Muscle layer of colon (tissue), 2 donors: ENCODE results near the gene ZNF195.
"Not testable (repeated sequence)": the region's sequence is repeated elsewhere in the genome, so short reads cannot be mapped to it uniquely, and the experiment has no call there.

Experiments used
- H3K27ac ChIP-seq: one replicate; pipeline ENCODE4 v1.7.0; 2013; ENCODE audit warnings: low read depth, mild to moderate bottlenecking, low read length, moderate library complexity
- H3K27me3 ChIP-seq, 2 donors: one replicate each; pipeline ENCODE4 v1.7.0; 2013; ENCODE audit warnings: low read length in 2 of 2, mild to moderate bottlenecking in 2 of 2; ENCODE audit not compliant: insufficient read depth in 2 of 2, control insufficient read depth in 1 of 2
- H3K36me3 ChIP-seq: one replicate; pipeline ENCODE4 v1.7.0; 2013; ENCODE audit warnings: mild to moderate bottlenecking, low read length; ENCODE audit not compliant: insufficient read depth
- H3K4me1 ChIP-seq: one replicate; pipeline ENCODE4 v1.7.0; 2013; ENCODE audit warnings: mild to moderate bottlenecking, low read length; ENCODE audit not compliant: insufficient read depth
- H3K4me3 ChIP-seq, 2 donors: one replicate each; pipeline ENCODE4 v1.7.0; 2013; ENCODE audit warnings: low read length in 2 of 2, low read depth in 1 of 2, mild to moderate bottlenecking in 1 of 2, moderate library complexity in 1 of 2
- H3K9ac ChIP-seq: one replicate; pipeline ENCODE4 v1.7.0; 2013; ENCODE audit warnings: low read length
- H3K9me3 ChIP-seq: one replicate; pipeline ENCODE4 v1.7.0; 2013; ENCODE audit warnings: mild to moderate bottlenecking, low read length
- donor health status: abdominal sarcoma.
- donor health status: Adenocarcinoma of cecum.

The ZNF195 gene

GRCh38 chr11:3344327-3345174 lies 34.4 kb downstream of the ZNF195 start:
- no peak overlapping the region for H3K4me3 ChIP-seq
- no peaks in the 10 kb centered on the region for H3K4me1 ChIP-seq
- H3K27me3 ChIP-seq, result no peaks in the 10 kb centered on the region
- H3K9me3 ChIP-seq, result no peaks in the 10 kb centered on the region
- no peak overlapping the region for H3K9ac ChIP-seq
- H3K27ac ChIP-seq, result no peak overlapping the region
- no peaks in the 10 kb centered on the region for H3K36me3 ChIP-seq

- Histone ChIP-seq H3K4me3 (no peak overlapping the region), H3K9ac (no peak overlapping the region), H3K4me1 (no peaks in the 10 kb centered on the region), H3K27ac (no peak overlapping the region), H3K36me3 (no peaks in the 10 kb centered on the region), H3K27me3 (no peaks in the 10 kb centered on the region), H3K9me3 (no peaks in the 10 kb centered on the region)
Observed at GRCh38 chr11:3342709-3343108, 36.2 kb downstream of the ZNF195 start.

- Histone ChIP-seq H3K27ac (no peak overlapping the region), H3K9ac (no peak overlapping the region), H3K4me3 (no peak overlapping the region), H3K9me3 (no peaks in the 10 kb centered on the region), H3K36me3 (no peaks in the 10 kb centered on the region), H3K4me1 (no peaks in the 10 kb centered on the region), H3K27me3 (no peaks in the 10 kb centered on the region)
Observed at GRCh38 chr11:3341298-3341697, 37.6 kb downstream of the ZNF195 start.

- no peak overlapping the region for H3K27ac ChIP-seq
- no peak overlapping the region for H3K4me3 ChIP-seq
- H3K36me3 ChIP-seq, result no peaks in the 10 kb centered on the region
- no peaks in the 10 kb centered on the region for H3K4me1 ChIP-seq
- H3K9ac ChIP-seq, result no peak overlapping the region
- no peaks in the 10 kb centered on the region for H3K9me3 ChIP-seq
- no peaks in the 10 kb centered on the region for H3K27me3 ChIP-seq
Observed at GRCh38 chr11:3340025-3340424, 38.9 kb downstream of the ZNF195 start.

GRCh38 chr11:3339340-3339624 lies 39.7 kb downstream of the ZNF195 start:
- H3K27me3 ChIP-seq, result no peaks in the 10 kb centered on the region
- H3K9ac ChIP-seq, result no peak overlapping the region
- H3K36me3 ChIP-seq, result no peaks in the 10 kb centered on the region
- no peak overlapping the region for H3K4me3 ChIP-seq
- no peaks in the 10 kb centered on the region for H3K4me1 ChIP-seq
- H3K27ac ChIP-seq, result no peak overlapping the region
- H3K9me3 ChIP-seq, result no peaks in the 10 kb centered on the region

- no peak overlapping the region for H3K9ac ChIP-seq
- H3K4me1 ChIP-seq, result no peaks in the 10 kb centered on the region
- no peak overlapping the region for H3K4me3 ChIP-seq
- H3K27ac ChIP-seq, result no peak overlapping the region
- H3K36me3 ChIP-seq, result no peaks in the 10 kb centered on the region
- H3K27me3 ChIP-seq, result no peaks in the 10 kb centered on the region
- no peaks in the 10 kb centered on the region for H3K9me3 ChIP-seq
Observed at GRCh38 chr11:3338569-3339339, 40.2 kb downstream of the ZNF195 start.

- not testable (repeated sequence) for H3K27ac ChIP-seq, H3K4me3 ChIP-seq, H3K36me3 ChIP-seq, H3K27me3 ChIP-seq, H3K4me1 ChIP-seq, H3K9ac ChIP-seq, H3K9me3 ChIP-seq
Observed at GRCh38 chr11:3336420-3336819, 42.5 kb downstream of the ZNF195 start.

- not testable (repeated sequence) for H3K27me3 ChIP-seq, H3K9me3 ChIP-seq, H3K36me3 ChIP-seq, H3K27ac ChIP-seq, H3K9ac ChIP-seq, H3K4me1 ChIP-seq, H3K4me3 ChIP-seq
Observed at GRCh38 chr11:3333157-3333556, 45.8 kb downstream of the ZNF195 start.

GRCh38 chr11:3331078-3331477 lies 47.9 kb downstream of the ZNF195 start:
- not testable (repeated sequence) for H3K4me3 ChIP-seq, H3K9ac ChIP-seq, H3K27ac ChIP-seq, H3K4me1 ChIP-seq, H3K36me3 ChIP-seq, H3K9me3 ChIP-seq, H3K27me3 ChIP-seq

- H3K9ac ChIP-seq, H3K9me3 ChIP-seq, H3K4me1 ChIP-seq, H3K27me3 ChIP-seq, H3K36me3 ChIP-seq, H3K27ac ChIP-seq, H3K4me3 ChIP-seq: not testable (repeated sequence)
Observed at GRCh38 chr11:3330064-3330463, 48.9 kb downstream of the ZNF195 start.

GRCh38 chr11:3328503-3328902 lies 50.4 kb downstream of the ZNF195 start:
- not testable (repeated sequence) for H3K36me3 ChIP-seq, H3K4me1 ChIP-seq, H3K9ac ChIP-seq, H3K27ac ChIP-seq, H3K9me3 ChIP-seq, H3K27me3 ChIP-seq, H3K4me3 ChIP-seq

- H3K9ac ChIP-seq, H3K27ac ChIP-seq, H3K27me3 ChIP-seq, H3K4me1 ChIP-seq, H3K4me3 ChIP-seq, H3K9me3 ChIP-seq, H3K36me3 ChIP-seq: not testable (repeated sequence)
Observed at GRCh38 chr11:3326450-3326849, 52.5 kb downstream of the ZNF195 start.
